Type B pancreatic cell (in vitro differentiated cells): ENCODE measurements around the gene GPR139. TPM values are rescaled to one million over a fixed set of nuclear protein-coding genes. Genes with fewer than 3 reads are reported as not detected.

ENCODE experiments used
- DNase-seq: peaks from one replicate; pipeline ENCODE4 v3.0.0; 2021; ENCODE audit warnings: mixed read lengths; ENCODE audit not compliant: unreplicated experiment; ENCODE audit errors: extremely low spot score
- H3K27ac Mint-ChIP-seq: 2 replicates; pipeline ENCODE4 v1.8.0; 2021; ENCODE audit warnings: mild to moderate bottlenecking, mixed read lengths
- H3K27me3 Mint-ChIP-seq: 2 replicates; pipeline ENCODE4 v1.8.0; 2021; ENCODE audit warnings: mixed read lengths
- H3K36me3 Mint-ChIP-seq: 2 replicates; pipeline ENCODE4 v1.8.0; 2021; ENCODE audit warnings: mixed read lengths
- H3K4me1 Mint-ChIP-seq: one replicate; pipeline ENCODE4 v1.8.0; 2021; ENCODE audit warnings: mixed read lengths; ENCODE audit not compliant: unreplicated experiment
- H3K4me3 Mint-ChIP-seq: 2 replicates; pipeline ENCODE4 v1.8.0; 2021; ENCODE audit warnings: mild to moderate bottlenecking, mixed read lengths
- H3K9me3 Mint-ChIP-seq: 2 replicates; pipeline ENCODE4 v1.8.0; 2021; ENCODE audit warnings: mixed read lengths
- CTCF ChIP-seq: fragments of 200-600 bp; sonication (generic); conservative IDR thresholded peaks from 2 replicates; pipeline ENCODE4 v1.5.0; 2021; ENCODE audit warnings: antibody characterized with exemption, mild to moderate bottlenecking
- long read RNA-seq: library from polyadenylated mRNA; unstranded; transcript quantifications from one replicate; pipeline ENCODE4 v2.0.0, GENCODE V29; 2020
- total RNA-seq: library from RNA; stranded (reverse); gene quantifications from 2 replicates; pipeline ENCODE4 v1.2.1, GENCODE V29; 2021; ENCODE audit warnings: low replicate concordance

Gene GPR139
- total RNA-seq = not detected in 2 replicates
- long read RNA-seq = 0 reads

GRCh38 chr16:20073203-20074098, at the start of gene GPR139:
Gene GPR139 (minus strand): TSS chr16:20073890. CDS start chr16:20073616, 274 bp downstream.
- no peak within 1 kb of the TSS for H3K27ac Mint-ChIP-seq
- no peaks in the 10 kb centered on the region for H3K36me3 Mint-ChIP-seq
- no peak for DNase-seq
- no peak for TF ChIP-seq CTCF
- peak within 1 kb of the TSS; percentile 73 for H3K4me3 Mint-ChIP-seq
- H3K9me3 Mint-ChIP-seq = no peaks in the 10 kb centered on the region
- H3K4me1 Mint-ChIP-seq = no peaks in the 10 kb centered on the region
- peaks cover 87% of the 10 kb centered on the region for H3K27me3 Mint-ChIP-seq

- Mint-ChIP-seq H3K27me3 (peaks cover 24% of the 10 kb centered on the region), H3K36me3 (no peaks in the 10 kb centered on the region), H3K9me3 (peaks cover 7% of the 10 kb centered on the region), H3K4me3 (no peak overlapping the region), H3K27ac (no peak overlapping the region), H3K4me1 (no peaks in the 10 kb centered on the region)
- TF ChIP-seq CTCF = no peak
- no peak for DNase-seq
These were observed 48.3 kb upstream of the GPR139 start for GRCh38 chr16:20122011-20122410.

GRCh38 chr16:20114356-20114755, 40.7 kb upstream of the GPR139 start:
- Mint-ChIP-seq H3K36me3 (no peaks in the 10 kb centered on the region), H3K9me3 (no peaks in the 10 kb centered on the region)

GRCh38 chr16:20111143-20111542, 37.5 kb upstream of the GPR139 start:
- Mint-ChIP-seq H3K36me3 (no peaks in the 10 kb centered on the region), H3K4me3 (no peak overlapping the region), H3K27me3 (peaks cover 6% of the 10 kb centered on the region), H3K9me3 (no peaks in the 10 kb centered on the region), H3K27ac (no peak overlapping the region), H3K4me1 (no peaks in the 10 kb centered on the region)
- no peak for TF ChIP-seq CTCF
- DNase-seq = no peak

More at GRCh38 chr16:20114356-20114755, 40.7 kb upstream of the GPR139 start:
- no peak for TF ChIP-seq CTCF
- no peak for DNase-seq
- H3K4me3 Mint-ChIP-seq = no peak overlapping the region
- H3K4me1 Mint-ChIP-seq = no peaks in the 10 kb centered on the region
- no peak overlapping the region for H3K27ac Mint-ChIP-seq
- peaks cover 16% of the 10 kb centered on the region for H3K27me3 Mint-ChIP-seq

- no peaks in the 10 kb centered on the region for H3K9me3 Mint-ChIP-seq
- no peaks in the 10 kb centered on the region for H3K36me3 Mint-ChIP-seq
- no peaks in the 10 kb centered on the region for H3K4me1 Mint-ChIP-seq
- no peak overlapping the region for H3K27ac Mint-ChIP-seq
- no peak for TF ChIP-seq CTCF
- H3K4me3 Mint-ChIP-seq = no peak overlapping the region
- no peak for DNase-seq
- H3K27me3 Mint-ChIP-seq = peaks cover 29% of the 10 kb centered on the region
These were observed 33.4 kb upstream of the GPR139 start for GRCh38 chr16:20107083-20107482.
